ENCODE measurements around the gene ZNRF3.

Gene ZNRF3

GRCh38 chr22:28952857-28953256 lies 69.5 kb downstream of the ZNRF3 start:
- DNase-seq (ENCODE audit: low read depth): no peak

DNA sequence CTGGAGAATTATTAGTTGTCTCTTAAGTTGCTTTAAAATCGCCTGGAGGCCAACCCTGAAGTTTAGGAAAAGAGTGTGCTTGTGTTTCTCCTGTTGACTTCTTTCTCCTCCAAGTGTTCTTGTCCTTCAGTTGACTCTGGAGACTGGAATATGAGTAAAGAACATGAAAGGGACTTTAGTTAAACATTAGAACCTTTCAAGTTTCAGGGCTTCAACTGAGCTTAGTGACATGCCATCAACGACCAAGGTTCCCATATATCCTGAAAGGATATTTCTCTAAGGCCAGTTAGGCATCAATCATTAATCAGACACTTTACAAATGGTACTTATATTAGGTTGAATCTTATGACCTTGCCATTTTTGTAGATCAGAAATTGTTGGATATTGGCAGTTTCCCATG lies 70.0 kb downstream of the ZNRF3 start:
- no peak for DNase-seq (ENCODE audit: low read depth)

- no peak for DNase-seq (ENCODE audit: low read depth)
Observed at GRCh38 chr22:28953976-28954880, 70.9 kb downstream of the ZNRF3 start.

DNA sequence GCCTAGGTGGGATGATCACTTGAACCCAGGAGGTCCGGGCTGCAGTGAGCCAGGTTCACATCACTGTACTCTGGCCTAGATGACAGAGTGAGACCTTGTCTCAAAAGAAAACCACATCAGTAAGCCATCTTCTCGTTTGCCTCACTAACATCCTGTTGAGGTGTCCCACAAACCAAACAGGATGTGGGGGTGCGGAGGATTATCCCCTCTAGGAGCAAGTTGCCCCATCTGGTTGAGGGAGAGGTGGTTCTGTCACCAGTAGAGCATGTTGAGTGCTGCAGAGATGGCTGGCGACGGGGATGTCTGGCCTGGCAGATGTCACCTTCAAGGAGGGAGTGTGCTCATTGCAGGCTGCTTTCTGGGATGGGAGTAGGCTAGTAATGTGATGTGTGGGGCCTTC lies 72.4 kb downstream of the ZNRF3 start:
- DNase-seq (ENCODE audit: low read depth): peak; percentile 47

GRCh38 chr22:28956506-28956905 lies 73.1 kb downstream of the ZNRF3 start:
- no peak for DNase-seq (ENCODE audit: low read depth)

DNA sequence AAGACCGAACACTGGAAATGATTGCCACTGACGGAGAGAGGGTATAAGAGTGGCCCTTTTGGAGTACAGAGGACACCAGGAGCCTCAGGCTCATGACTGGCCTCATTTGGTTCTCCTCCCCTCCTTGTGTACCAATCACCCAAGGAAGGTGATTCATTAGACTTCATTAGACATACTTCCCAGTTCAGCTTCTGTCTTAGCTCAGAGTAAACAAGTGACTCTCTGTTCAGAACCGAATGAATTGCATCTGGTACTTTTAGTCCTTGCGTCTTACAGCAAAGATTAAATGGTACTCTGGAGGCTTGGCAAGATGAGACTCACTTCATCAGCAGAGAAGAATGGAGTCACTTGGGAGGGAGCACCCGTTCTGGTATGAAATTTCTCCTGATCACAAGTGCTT lies 75.2 kb downstream of the ZNRF3 start:
- DNase-seq (ENCODE audit: low read depth): no peak

- no peak for DNase-seq (ENCODE audit: low read depth)
Observed at GRCh38 chr22:28962042-28962554, 78.7 kb downstream of the ZNRF3 start.

- no peak for DNase-seq (ENCODE audit: low read depth)
Observed at GRCh38 chr22:28963362-28963761, 80.0 kb downstream of the ZNRF3 start.

- no peak for DNase-seq (ENCODE audit: low read depth)
Observed at GRCh38 chr22:28967163-28967665, 83.8 kb downstream of the ZNRF3 start.

DNA sequence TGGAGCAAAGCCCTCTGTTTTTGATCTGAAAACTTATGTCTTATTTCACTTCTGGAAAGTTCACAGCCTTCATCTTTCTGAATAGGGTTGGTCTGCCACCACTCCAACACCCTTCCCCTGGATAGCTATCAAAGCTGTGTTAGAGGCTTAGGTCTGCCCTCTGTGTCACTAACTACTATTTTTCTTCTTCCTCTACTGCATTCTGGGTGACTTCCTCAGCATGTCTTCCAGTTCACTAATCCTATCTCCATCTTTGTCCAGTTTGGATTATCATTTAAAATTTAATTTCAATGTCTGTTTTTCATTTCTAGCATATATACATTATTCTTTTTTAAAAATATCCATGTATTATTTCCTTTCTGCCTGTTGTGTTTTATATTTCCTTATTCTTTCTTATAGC lies 84.6 kb downstream of the ZNRF3 start:
- no peak for DNase-seq (ENCODE audit: low read depth)

DNA sequence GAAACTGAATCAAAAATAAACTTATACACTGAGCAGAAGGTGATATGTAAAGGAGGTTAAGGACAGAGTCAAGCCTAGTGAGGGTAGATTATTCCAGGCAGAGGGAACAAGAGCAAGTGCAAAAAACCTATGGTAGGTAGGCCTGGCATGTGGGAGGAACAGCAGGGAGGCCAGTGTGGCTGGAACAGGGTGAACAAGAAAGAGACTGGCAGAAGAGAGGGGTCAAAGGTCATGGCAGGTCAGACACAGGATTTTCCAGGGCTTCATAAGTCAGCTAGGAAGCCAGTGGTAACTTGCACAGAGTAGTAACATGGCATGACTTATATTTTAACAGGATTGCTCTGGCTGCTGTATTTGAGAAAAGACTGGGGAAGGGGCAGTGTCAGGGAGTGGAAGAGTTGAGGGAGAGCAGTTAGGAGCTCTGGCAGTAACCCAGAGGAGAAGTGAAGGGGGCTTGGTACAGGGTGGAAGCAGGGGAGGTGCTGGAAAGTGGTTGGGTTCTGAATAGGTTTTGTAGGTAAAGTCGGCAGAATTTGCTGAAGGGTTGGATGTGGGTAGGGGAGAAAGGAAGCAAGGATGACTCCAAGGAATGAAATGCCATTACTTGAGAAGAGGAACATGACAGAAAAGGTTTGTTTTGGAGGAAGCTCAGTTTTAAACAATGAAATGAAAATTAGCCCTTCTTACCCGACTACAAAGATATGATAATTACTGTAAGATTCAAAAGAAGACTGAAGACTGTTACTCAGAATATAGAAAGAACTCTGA lies 86.2 kb downstream of the ZNRF3 start:
- DNase-seq (ENCODE audit: low read depth): no peak

DNA sequence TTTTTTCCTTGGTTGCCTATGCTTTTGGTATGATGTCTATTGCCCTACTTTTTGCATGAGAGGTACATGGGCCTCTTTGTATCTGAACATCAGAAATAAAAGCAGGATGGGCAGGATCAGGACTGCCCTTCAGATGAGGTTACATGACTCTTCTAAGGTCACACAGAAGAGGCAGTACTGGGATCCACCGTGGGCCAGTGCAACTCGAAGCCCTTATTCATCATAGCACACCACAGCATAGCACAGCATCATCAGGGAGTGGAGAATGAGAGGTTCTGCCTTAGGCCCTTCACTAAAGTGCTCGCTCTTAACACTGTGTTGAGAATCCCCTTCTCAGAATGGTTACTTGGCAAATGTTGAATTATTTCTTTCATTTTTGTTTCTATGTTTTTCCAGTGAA lies 90.0 kb downstream of the ZNRF3 start:
- DNase-seq (ENCODE audit: low read depth): no peak

- DNase-seq (ENCODE audit: low read depth): no peak
Observed at GRCh38 chr22:28977060-28977459, 93.7 kb downstream of the ZNRF3 start.

DNA sequence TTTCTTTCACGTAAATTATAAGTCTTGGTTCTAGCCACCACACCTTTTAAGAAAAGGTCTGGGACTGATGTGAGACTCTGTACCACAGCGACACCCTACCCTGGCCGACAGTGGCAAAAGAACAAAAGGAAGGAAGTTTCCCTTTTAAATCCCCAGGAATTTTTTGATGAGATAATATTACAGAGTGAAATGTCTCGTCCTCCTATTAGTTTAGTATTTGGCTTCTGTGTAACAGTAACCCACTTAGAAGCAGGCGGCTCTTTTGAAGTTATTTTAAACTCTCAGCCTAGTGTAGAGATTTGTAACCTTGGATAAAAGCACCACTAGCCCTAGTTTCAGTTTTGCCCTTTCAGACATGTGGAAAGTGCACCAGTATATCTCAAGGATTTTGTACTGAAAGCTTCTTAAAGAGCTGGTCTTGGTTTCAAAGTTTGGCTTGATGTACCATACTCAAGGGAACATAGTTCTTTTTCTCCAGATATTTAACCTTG lies 94.2 kb downstream of the ZNRF3 start:
- DNase-seq (ENCODE audit: low read depth): no peak

DNA sequence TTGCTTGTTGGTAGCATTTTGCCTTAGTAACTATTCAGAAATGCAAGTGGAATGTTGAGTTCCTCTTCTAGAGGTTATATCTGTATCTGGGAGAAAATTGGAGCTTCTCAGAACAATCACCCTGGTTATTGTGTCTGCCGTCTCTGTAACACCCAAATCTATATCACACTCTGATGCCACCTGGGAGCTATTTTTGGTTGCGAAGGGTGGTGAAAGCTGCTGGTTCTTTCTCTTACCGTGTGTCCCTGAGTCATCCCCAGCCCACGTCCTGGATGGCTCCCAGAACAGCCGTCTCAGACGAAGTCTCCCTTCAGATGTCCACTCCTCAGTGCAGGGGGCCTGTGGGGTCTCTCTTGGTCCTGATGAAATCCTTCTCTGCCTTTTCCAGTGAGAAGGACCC lies 94.8 kb downstream of the ZNRF3 start:
- no peak for DNase-seq (ENCODE audit: low read depth)

DNA sequence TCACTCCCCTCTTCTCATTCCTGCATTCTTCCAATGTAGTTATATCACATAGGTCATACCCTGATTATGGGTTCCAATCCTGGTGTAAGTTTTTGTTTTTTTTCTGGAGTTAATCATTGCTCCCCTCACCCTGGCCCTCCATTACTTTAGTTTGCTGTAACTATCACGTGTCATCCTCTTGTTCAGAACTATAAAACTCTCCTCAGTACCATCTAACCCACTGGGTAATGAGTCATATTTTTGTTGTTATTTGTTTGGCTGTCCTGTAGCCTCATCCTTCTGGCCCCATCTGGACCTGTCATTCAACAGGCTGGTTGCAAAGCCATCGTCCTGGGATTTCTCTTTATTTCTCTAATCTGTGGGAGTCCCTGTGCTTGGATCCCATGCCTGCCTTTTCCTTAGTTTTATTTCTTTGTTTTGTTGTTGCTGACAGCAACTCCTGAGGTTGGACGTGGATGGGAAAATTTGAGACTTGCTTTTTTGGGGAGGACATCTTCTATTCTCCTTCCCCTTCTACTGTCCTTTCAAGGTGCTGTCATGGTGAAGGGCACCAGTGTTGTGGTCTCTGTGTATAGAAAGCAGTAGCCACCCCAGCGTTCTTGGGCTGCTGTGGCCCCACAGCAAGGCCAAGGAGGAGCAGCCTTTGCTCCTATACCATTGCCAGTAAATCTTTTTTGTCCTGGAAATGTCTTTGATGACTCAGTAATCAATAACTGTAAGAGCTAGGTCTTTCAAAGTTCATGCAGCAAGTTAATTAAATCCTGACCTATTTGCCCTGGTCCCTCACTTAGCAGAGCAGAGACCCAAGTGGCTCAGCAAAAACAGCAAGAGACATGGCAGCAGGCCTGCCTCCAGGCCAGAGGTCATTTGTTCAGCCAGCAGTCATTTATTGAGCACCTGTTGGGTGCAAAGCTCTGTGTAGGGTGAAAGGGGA lies 95.8 kb downstream of the ZNRF3 start:
- DNase-seq (ENCODE audit: low read depth): no peak

- no peak for DNase-seq (ENCODE audit: low read depth)
Observed at GRCh38 chr22:28980326-28980725, 97.0 kb downstream of the ZNRF3 start.

GRCh38 chr22:28981818-28982499 lies 98.6 kb downstream of the ZNRF3 start:
- DNase-seq (ENCODE audit: low read depth): no peak

DNA sequence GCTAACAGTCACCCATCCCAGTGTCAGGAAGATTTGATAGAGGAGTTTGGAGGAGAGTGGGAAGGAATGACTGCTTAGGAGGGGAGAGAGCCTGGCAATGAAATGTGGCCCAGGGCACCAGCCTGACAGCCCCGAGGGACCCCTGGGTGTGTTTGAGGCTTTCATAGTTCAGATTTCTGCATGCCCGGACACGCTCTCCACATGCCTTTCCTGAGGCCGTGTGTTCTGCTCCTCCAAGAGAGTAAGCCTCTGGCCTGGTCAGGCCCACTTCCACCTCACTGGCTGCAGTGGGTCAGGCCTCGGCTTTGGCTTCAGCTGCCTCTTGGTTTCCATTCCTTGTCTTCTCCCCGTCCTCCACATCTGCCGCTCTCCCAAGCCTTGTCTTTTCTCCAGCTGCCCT lies 99.8 kb downstream of the ZNRF3 start:
- no peak for DNase-seq (ENCODE audit: low read depth)

- no peak for DNase-seq (ENCODE audit: low read depth)
Observed at GRCh38 chr22:28983788-28984441, 100.5 kb downstream of the ZNRF3 start.
